ENCODE results near the gene ALDH1A1.

ALDH1A1 gene

GRCh38 chr9:72952914-72953313 is at the start of gene ALDH1A1:
ALDH1A1 (minus strand) TSS chr9:72953053; CDS start chr9:72953000, 53 bp downstream.
- Histone ChIP-seq H3K36me3 (ENCODE audit: control insufficient read depth in 1 of 2, insufficient read depth in 2 of 2, low read length in 2 of 2) (no peaks in the 10 kb centered on the region), H3K27ac (ENCODE audit: low read length) (peak within 1 kb of the TSS; percentile 93), H3K27me3 (ENCODE audit: low read depth, low read length) (no peaks in the 10 kb centered on the region), H3K9me3 (ENCODE audit: control insufficient read depth in 1 of 2, low read length in 2 of 2) (no peaks in the 10 kb centered on the region), H3K4me3 (ENCODE audit: low read depth in 1 of 2, low read length in 2 of 2) (peak within 1 kb of the TSS; percentile 73 to 75), H3K4me1 (ENCODE audit: control insufficient read depth in 1 of 2, insufficient read depth in 2 of 2, low read length in 2 of 2) (peaks cover 14 to 15% of the 10 kb centered on the region in 2 donors)

DNA sequence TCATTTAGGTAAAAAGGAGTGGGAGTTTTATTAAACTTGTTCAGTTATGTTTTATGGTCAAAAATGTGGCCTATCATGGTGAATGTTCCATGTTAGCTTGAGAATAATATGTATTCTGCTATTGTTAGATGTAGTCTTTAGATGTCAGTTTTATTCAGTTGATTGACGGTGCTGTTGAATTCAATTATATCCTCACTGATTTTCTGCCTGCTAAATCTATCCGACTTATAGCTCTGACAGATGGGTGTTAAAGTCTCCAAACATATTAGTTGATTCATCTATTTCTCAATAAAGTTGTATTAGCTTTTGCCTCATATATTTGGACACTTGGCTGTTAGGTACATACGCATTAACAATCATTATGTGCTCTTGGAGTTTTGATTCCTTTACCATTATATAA is 49.0 kb upstream of the ALDH1A1 start:
- Histone ChIP-seq H3K27me3 (ENCODE audit: low read depth, low read length) (no peaks in the 10 kb centered on the region), H3K9me3 (ENCODE audit: control insufficient read depth in 1 of 2, low read length in 2 of 2) (no peaks in the 10 kb centered on the region), H3K36me3 (ENCODE audit: control insufficient read depth in 1 of 2, insufficient read depth in 2 of 2, low read length in 2 of 2) (no peaks in the 10 kb centered on the region), H3K4me3 (ENCODE audit: low read depth in 1 of 2, low read length in 2 of 2) (no peak overlapping the region), H3K27ac (ENCODE audit: low read length) (no peak overlapping the region), H3K4me1 (ENCODE audit: control insufficient read depth in 1 of 2, insufficient read depth in 2 of 2, low read length in 2 of 2) (no peaks in the 10 kb centered on the region)

DNA sequence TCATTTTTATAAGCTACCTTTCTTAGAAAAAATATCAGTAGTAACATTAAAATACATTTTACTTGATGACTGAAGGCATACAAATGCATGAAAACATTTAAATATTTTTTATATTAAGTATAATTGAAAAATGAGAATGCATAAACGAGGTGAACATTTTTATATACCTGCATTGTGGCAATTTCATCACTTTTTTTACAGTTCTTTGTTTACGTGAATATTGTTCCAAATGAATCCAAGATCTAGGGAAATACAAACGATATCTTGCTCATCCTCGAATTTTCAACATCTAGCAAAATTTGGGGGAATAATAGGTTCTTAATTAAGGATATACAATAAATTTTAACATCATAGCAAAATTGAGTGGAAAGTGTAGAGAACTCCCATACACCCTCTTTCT is 45.5 kb upstream of the ALDH1A1 start:
- Histone ChIP-seq H3K9me3 (ENCODE audit: control insufficient read depth in 1 of 2, low read length in 2 of 2) (no peaks in the 10 kb centered on the region), H3K27ac (ENCODE audit: low read length) (no peak overlapping the region), H3K36me3 (ENCODE audit: control insufficient read depth in 1 of 2, insufficient read depth in 2 of 2, low read length in 2 of 2) (no peaks in the 10 kb centered on the region), H3K27me3 (ENCODE audit: low read depth, low read length) (no peaks in the 10 kb centered on the region), H3K4me3 (ENCODE audit: low read depth in 1 of 2, low read length in 2 of 2) (no peak overlapping the region), H3K4me1 (ENCODE audit: control insufficient read depth in 1 of 2, insufficient read depth in 2 of 2, low read length in 2 of 2) (no peaks in the 10 kb centered on the region)

DNA sequence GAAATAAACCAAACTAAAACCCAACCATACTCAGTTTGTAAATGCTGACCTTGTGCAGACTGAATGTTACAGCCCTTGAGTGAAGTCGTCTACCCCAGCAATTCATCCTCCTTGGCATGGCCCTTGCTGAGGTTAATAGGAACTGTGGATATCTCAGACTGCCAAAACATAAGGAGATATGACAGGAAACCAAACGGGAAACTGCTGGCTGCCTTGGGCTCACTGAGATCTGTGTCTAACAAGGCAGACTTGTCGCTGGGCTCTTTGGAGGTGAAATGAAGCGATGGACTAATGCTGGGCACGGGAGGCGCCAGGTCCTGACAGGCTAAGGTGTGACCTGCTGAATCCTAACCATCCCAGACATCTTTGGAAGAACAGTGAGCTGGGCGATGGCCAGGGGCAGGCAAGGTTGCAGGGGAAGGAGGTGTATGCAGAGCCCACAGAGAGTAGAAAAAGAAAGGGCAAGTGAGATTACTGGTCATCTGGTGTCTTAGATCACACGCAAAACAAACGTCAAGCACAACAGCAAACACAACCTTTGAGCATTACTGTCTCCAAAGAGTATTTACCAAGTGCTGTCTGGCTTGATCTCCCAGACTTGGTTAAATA is 44.6 kb upstream of the ALDH1A1 start:
- Histone ChIP-seq H3K27me3 (ENCODE audit: low read depth, low read length) (no peaks in the 10 kb centered on the region), H3K27ac (ENCODE audit: low read length) (no peak overlapping the region), H3K4me1 (ENCODE audit: control insufficient read depth in 1 of 2, insufficient read depth in 2 of 2, low read length in 2 of 2) (no peaks in the 10 kb centered on the region), H3K9me3 (ENCODE audit: control insufficient read depth in 1 of 2, low read length in 2 of 2) (no peaks in the 10 kb centered on the region), H3K36me3 (ENCODE audit: control insufficient read depth in 1 of 2, insufficient read depth in 2 of 2, low read length in 2 of 2) (no peaks in the 10 kb centered on the region), H3K4me3 (ENCODE audit: low read depth in 1 of 2, low read length in 2 of 2) (no peak overlapping the region)

- no peaks in the 10 kb centered on the region for H3K36me3 ChIP-seq (ENCODE audit: control insufficient read depth in 1 of 2, insufficient read depth in 2 of 2, low read length in 2 of 2)
- no peak overlapping the region for H3K4me3 ChIP-seq (ENCODE audit: low read depth in 1 of 2, low read length in 2 of 2)
- H3K9me3 ChIP-seq (ENCODE audit: control insufficient read depth in 1 of 2, low read length in 2 of 2), result no peaks in the 10 kb centered on the region
- H3K27me3 ChIP-seq (ENCODE audit: low read depth, low read length), result no peaks in the 10 kb centered on the region
- H3K4me1 ChIP-seq (ENCODE audit: control insufficient read depth in 1 of 2, insufficient read depth in 2 of 2, low read length in 2 of 2), result no peaks in the 10 kb centered on the region
- no peak overlapping the region for H3K27ac ChIP-seq (ENCODE audit: low read length)
These were observed 43.9 kb upstream of the ALDH1A1 start for GRCh38 chr9:72996684-72997314.

DNA sequence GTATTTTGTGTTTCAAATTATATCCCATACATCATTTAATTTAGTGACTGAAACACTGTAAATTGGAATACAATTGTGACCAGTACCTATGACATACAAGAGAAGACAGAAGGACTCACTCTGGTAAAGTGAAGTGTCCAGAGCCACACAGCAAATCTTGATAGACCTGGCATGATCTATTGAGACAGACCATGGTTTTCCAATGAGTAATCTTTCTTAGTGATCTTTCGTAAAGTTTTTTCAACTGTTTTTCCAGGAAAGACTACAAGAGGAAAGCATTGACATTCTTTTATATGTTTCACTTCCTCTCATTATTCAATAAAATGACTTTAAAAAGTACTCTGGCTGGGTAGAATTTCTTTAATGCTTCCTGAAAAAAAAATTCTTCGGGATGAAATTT is 43.3 kb upstream of the ALDH1A1 start:
- Histone ChIP-seq H3K27ac (ENCODE audit: low read length) (no peak overlapping the region), H3K9me3 (ENCODE audit: control insufficient read depth in 1 of 2, low read length in 2 of 2) (no peaks in the 10 kb centered on the region), H3K36me3 (ENCODE audit: control insufficient read depth in 1 of 2, insufficient read depth in 2 of 2, low read length in 2 of 2) (no peaks in the 10 kb centered on the region), H3K4me1 (ENCODE audit: control insufficient read depth in 1 of 2, insufficient read depth in 2 of 2, low read length in 2 of 2) (no peaks in the 10 kb centered on the region), H3K4me3 (ENCODE audit: low read depth in 1 of 2, low read length in 2 of 2) (no peak overlapping the region), H3K27me3 (ENCODE audit: low read depth, low read length) (no peaks in the 10 kb centered on the region)

- no peak overlapping the region for H3K27ac ChIP-seq (ENCODE audit: low read length)
- no peaks in the 10 kb centered on the region for H3K27me3 ChIP-seq (ENCODE audit: low read depth, low read length)
- H3K9me3 ChIP-seq (ENCODE audit: control insufficient read depth in 1 of 2, low read length in 2 of 2), result no peaks in the 10 kb centered on the region
- H3K36me3 ChIP-seq (ENCODE audit: control insufficient read depth in 1 of 2, insufficient read depth in 2 of 2, low read length in 2 of 2), result no peaks in the 10 kb centered on the region
- H3K4me1 ChIP-seq (ENCODE audit: control insufficient read depth in 1 of 2, insufficient read depth in 2 of 2, low read length in 2 of 2), result no peaks in the 10 kb centered on the region
- H3K4me3 ChIP-seq (ENCODE audit: low read depth in 1 of 2, low read length in 2 of 2), result no peak overlapping the region
These were observed 42.5 kb upstream of the ALDH1A1 start for GRCh38 chr9:72995131-72996024.

GRCh38 chr9:72991772-72992171 is 38.9 kb upstream of the ALDH1A1 start:
- H3K27ac ChIP-seq (ENCODE audit: low read length), result no peak overlapping the region
- no peaks in the 10 kb centered on the region for H3K36me3 ChIP-seq (ENCODE audit: control insufficient read depth in 1 of 2, insufficient read depth in 2 of 2, low read length in 2 of 2)
- H3K4me3 ChIP-seq (ENCODE audit: low read depth in 1 of 2, low read length in 2 of 2), result no peak overlapping the region
- no peaks in the 10 kb centered on the region for H3K27me3 ChIP-seq (ENCODE audit: low read depth, low read length)
- H3K9me3 ChIP-seq (ENCODE audit: control insufficient read depth in 1 of 2, low read length in 2 of 2), result no peaks in the 10 kb centered on the region
- H3K4me1 ChIP-seq (ENCODE audit: control insufficient read depth in 1 of 2, insufficient read depth in 2 of 2, low read length in 2 of 2), result no peaks in the 10 kb centered on the region

DNA sequence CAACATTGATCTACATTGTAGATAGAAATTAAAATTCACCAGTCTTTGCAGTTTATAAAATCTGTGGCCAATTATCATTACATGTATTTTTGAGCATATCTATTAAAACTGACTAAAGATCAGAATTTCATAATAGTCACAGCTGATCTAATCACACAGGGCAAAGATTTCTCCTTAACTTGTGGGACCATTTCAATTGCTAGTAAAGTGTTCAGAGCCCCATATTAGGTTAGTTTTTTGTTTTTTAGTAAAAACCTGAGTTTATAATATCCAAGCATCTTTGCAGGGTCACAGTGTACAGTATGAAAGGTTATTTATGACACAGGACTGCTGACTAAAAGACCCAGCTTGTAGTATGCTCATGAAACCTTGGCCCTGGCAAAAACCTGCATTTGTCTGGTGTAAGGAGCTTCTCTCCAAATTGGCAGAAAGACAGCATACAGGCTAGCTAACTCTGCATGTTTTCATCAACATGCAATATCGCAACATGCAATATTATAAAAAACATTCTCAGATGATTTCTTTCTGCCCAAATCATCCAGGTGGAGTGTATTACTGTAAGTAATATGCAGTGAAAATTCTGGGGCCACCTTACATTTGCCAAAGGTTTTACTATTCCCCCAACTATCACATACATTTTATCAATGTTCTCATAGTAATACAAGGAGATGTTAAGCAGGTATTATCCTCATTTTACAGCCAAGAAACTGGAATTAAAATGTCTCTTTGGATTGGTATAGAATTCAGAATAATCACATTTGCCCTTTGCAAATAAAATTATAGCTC is 37.7 kb upstream of the ALDH1A1 start:
- Histone ChIP-seq H3K27me3 (ENCODE audit: low read depth, low read length) (no peaks in the 10 kb centered on the region), H3K36me3 (ENCODE audit: control insufficient read depth in 1 of 2, insufficient read depth in 2 of 2, low read length in 2 of 2) (no peaks in the 10 kb centered on the region), H3K4me3 (ENCODE audit: low read depth in 1 of 2, low read length in 2 of 2) (no peak overlapping the region), H3K9me3 (ENCODE audit: control insufficient read depth in 1 of 2, low read length in 2 of 2) (no peaks in the 10 kb centered on the region), H3K4me1 (ENCODE audit: control insufficient read depth in 1 of 2, insufficient read depth in 2 of 2, low read length in 2 of 2) (peaks cover 0 to under 1% of the 10 kb centered on the region in 2 donors), H3K27ac (ENCODE audit: low read length) (no peak overlapping the region)

- Histone ChIP-seq H3K27me3 (ENCODE audit: low read depth, low read length) (no peaks in the 10 kb centered on the region), H3K27ac (ENCODE audit: low read length) (no peak overlapping the region), H3K36me3 (ENCODE audit: control insufficient read depth in 1 of 2, insufficient read depth in 2 of 2, low read length in 2 of 2) (no peaks in the 10 kb centered on the region), H3K9me3 (ENCODE audit: control insufficient read depth in 1 of 2, low read length in 2 of 2) (no peaks in the 10 kb centered on the region), H3K4me1 (ENCODE audit: control insufficient read depth in 1 of 2, insufficient read depth in 2 of 2, low read length in 2 of 2) (peaks cover 0 to 3% of the 10 kb centered on the region in 2 donors), H3K4me3 (ENCODE audit: low read depth in 1 of 2, low read length in 2 of 2) (no peak overlapping the region)
These were observed 33.8 kb upstream of the ALDH1A1 start for GRCh38 chr9:72986522-72987116.
